ENCODE data around the gene NFE2L1.
"Not testable (repeated sequence)": the region's sequence is repeated elsewhere in the genome, so short reads cannot be mapped to it uniquely, and the experiment has no call there.

The NFE2L1 gene

DNA sequence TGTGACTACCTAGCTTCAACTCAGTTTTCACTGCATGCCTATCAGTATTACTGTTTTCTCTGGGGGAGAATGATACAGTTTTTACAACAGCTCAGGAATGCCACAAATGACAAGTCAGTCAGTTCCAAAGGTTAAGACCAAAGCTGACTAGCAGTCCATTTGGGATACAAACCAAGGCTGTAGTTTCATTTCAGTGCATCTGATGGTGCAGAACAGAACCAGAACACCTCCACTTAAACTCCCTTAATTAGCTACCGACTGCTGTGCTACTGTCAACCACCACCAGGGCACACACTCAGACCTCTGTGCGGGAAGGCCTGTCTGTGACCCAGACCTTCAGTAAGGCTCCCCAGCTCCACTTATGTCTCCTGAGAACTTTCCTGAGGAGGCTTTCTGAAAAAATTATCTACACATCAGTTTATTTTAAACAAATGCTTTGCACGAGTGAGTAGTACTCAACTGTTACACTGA is 20.4 kb downstream of the NFE2L1 start:
- no peaks in the 10 kb centered on the region for H3K27me3 ChIP-seq (ENCODE audit: insufficient read depth, poor library complexity, severe bottlenecking)
- no peak overlapping the region for H3K27ac ChIP-seq (ENCODE audit: poor library complexity, severe bottlenecking)
- H3K36me3 ChIP-seq (ENCODE audit: low read depth), result peaks cover 84% of the 10 kb centered on the region
- no peak overlapping the region for H3K4me3 ChIP-seq (ENCODE audit: severe bottlenecking)
- no peaks in the 10 kb centered on the region for H3K9me3 ChIP-seq (ENCODE audit: severe bottlenecking)
- peak; percentile 71 for ATAC-seq (ENCODE audit: low read depth)
- no peaks in the 10 kb centered on the region for H3K4me1 ChIP-seq (ENCODE audit: insufficient read depth, poor library complexity, severe bottlenecking)
- no peak for DNase-seq (ENCODE audit: low spot score)
- TF ChIP-seq, protein P1, sequence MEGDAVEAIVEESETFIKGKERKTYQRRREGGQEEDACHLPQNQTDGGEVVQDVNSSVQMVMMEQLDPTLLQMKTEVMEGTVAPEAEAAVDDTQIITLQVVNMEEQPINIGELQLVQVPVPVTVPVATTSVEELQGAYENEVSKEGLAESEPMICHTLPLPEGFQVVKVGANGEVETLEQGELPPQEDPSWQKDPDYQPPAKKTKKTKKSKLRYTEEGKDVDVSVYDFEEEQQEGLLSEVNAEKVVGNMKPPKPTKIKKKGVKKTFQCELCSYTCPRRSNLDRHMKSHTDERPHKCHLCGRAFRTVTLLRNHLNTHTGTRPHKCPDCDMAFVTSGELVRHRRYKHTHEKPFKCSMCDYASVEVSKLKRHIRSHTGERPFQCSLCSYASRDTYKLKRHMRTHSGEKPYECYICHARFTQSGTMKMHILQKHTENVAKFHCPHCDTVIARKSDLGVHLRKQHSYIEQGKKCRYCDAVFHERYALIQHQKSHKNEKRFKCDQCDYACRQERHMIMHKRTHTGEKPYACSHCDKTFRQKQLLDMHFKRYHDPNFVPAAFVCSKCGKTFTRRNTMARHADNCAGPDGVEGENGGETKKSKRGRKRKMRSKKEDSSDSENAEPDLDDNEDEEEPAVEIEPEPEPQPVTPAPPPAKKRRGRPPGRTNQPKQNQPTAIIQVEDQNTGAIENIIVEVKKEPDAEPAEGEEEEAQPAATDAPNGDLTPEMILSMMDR (IDR thresholded peaks at IDR 0.05; ENCODE audit: poor library complexity, severe bottlenecking), result peak; percentile 18

DNA sequence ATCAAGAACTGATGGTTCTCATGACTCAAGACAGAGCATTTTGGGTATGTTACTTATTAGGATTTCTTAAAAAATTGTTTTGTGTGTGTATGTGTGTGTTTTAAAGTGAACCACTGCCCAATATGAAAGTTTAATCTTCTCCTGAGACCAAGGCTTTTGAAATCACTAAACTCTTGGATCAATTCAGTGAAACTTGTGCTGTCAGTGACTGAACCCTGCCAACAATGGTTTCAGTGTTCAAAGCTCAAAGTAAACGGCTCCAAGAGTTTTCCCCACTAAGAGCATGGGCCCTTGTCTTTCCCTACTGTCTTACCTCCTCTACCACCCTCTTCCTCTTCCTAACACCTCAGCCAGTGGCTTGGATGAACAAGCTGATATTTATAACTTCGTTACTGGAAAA is 22.0 kb downstream of the NFE2L1 start:
- Histone ChIP-seq H3K9me3 (ENCODE audit: severe bottlenecking) (no peaks in the 10 kb centered on the region), H3K4me1 (ENCODE audit: insufficient read depth, poor library complexity, severe bottlenecking) (no peaks in the 10 kb centered on the region), H3K27ac (ENCODE audit: poor library complexity, severe bottlenecking) (no peak overlapping the region), H3K36me3 (ENCODE audit: low read depth) (peaks cover 90% of the 10 kb centered on the region), H3K4me3 (ENCODE audit: severe bottlenecking) (no peak overlapping the region), H3K27me3 (ENCODE audit: insufficient read depth, poor library complexity, severe bottlenecking) (no peaks in the 10 kb centered on the region)
- TF ChIP-seq, protein P1 (IDR thresholded peaks at IDR 0.05; ENCODE audit: poor library complexity, severe bottlenecking), result no peak
- DNase-seq (ENCODE audit: low spot score), result no peak
- no peak for ATAC-seq (ENCODE audit: low read depth)

DNA sequence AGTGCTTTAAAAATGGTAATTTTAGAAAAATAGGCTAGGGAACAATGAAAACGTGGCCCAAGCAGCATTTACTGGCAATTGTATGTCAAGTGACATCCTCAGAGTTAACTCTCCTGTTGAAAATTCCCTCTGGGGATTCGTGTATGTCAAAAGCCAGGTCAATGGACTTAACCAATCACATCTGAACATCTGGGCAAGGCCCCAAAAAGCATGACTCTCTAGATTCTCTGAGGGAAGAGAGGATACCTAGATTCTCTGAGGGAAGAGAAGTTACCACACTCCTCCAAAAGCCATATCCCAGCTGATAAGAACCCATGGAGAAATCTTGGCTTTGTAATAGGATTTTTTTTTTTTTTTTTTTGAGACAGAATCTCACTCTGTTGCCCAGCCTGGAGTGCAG is 23.5 kb downstream of the NFE2L1 start:
- DNase-seq (ENCODE audit: low spot score), result no peak
- Histone ChIP-seq H3K9me3 (ENCODE audit: severe bottlenecking) (no peaks in the 10 kb centered on the region), H3K27ac (ENCODE audit: poor library complexity, severe bottlenecking) (no peak overlapping the region), H3K4me3 (ENCODE audit: severe bottlenecking) (no peak overlapping the region), H3K27me3 (ENCODE audit: insufficient read depth, poor library complexity, severe bottlenecking) (no peaks in the 10 kb centered on the region), H3K36me3 (ENCODE audit: low read depth) (peaks cover 96% of the 10 kb centered on the region), H3K4me1 (ENCODE audit: insufficient read depth, poor library complexity, severe bottlenecking) (no peaks in the 10 kb centered on the region)
- TF ChIP-seq, protein P1 (IDR thresholded peaks at IDR 0.05; ENCODE audit: poor library complexity, severe bottlenecking), result no peak
- ATAC-seq (ENCODE audit: low read depth), result no peak

DNA sequence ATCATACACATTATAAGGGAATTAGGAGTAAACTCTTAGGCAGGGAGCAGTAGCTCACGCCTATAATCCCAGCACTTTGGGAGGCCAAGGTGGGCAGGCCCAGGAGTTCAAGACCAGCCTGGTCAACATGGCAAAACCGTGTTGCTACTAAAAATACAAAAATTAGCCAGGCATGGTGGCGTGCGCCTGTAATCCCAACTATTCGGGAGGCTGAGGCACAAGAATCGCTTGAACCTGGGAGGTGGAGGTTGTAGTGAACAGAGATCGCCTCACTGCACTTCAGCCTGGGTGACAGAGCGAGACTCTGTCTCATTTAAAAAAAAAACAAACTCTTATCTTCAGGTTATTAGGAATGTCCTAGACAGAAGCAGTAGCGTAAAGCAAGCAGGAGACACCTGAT is 24.7 kb downstream of the NFE2L1 start:
- H3K4me1 ChIP-seq (ENCODE audit: insufficient read depth, poor library complexity, severe bottlenecking); H3K4me3 ChIP-seq (ENCODE audit: severe bottlenecking); H3K27ac ChIP-seq (ENCODE audit: poor library complexity, severe bottlenecking); DNase-seq (ENCODE audit: low spot score); H3K27me3 ChIP-seq (ENCODE audit: insufficient read depth, poor library complexity, severe bottlenecking); H3K9me3 ChIP-seq (ENCODE audit: severe bottlenecking); ATAC-seq (ENCODE audit: low read depth): not testable (repeated sequence)
- peaks cover 89% of the 10 kb centered on the region for H3K36me3 ChIP-seq (ENCODE audit: low read depth)

DNA sequence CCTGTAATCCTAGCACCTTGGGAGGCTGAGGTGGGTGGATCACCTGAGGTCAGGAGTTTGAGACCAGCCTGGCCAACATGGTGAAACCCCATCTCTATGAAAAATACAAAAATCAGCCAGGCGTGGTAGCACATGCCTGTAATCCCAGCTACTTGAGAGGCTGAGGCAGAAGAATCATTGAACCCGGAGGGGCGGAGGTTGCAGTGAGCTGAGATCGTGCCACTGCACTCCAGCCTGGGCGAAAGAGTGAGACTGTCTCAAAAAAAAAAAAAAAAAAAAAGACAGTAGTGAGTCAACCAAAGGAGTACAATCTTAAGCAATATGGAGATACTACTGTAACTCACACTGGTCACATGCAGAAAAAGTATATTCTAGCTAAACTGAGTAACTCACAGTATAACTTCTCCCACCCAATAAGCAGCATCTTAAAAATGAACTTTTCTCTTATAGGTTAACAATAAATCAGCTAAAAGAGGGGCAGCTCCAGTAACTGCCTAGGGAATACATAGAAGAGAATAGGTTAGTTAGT is 25.5 kb downstream of the NFE2L1 start:
- DNase-seq (ENCODE audit: low spot score); H3K27ac ChIP-seq (ENCODE audit: poor library complexity, severe bottlenecking); H3K4me3 ChIP-seq (ENCODE audit: severe bottlenecking); H3K27me3 ChIP-seq (ENCODE audit: insufficient read depth, poor library complexity, severe bottlenecking); H3K9me3 ChIP-seq (ENCODE audit: severe bottlenecking); H3K4me1 ChIP-seq (ENCODE audit: insufficient read depth, poor library complexity, severe bottlenecking); ATAC-seq (ENCODE audit: low read depth): not testable (repeated sequence)
- peaks cover 80% of the 10 kb centered on the region for H3K36me3 ChIP-seq (ENCODE audit: low read depth)

DNA sequence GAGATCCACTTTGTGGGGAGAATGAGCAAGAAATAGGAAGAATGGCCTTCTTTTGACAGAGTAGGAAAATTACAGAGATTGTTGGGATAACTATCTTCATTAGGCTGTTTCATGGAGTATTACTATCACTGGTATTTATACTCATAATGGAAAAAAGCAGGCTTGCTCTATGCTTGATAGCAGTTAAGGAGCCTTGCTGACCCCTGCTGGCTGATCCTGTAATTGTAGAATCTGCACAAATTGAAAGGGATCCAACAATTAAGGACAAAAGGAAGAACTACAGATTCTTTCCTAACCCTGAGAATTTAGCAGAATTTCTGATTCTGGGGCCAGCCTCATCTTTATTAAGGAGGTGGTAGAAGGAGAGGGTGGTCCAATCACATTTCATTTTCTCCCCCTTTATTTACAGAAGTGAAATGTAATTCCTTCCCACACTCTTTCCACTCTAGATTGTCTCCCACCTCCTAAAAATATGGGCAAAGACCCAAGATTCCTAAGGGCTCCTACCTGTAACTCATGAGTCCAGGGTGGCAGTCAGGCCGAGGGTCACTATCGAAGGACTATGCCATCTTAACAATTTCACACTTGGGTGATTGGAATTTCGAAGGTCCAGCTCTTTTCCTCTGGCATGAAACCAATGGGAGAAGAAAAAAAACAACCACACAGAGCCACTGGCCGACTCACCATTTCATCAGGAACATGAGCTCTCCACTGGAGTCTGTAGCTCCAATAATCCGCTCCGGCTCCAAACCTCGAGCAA is 26.3 kb downstream of the NFE2L1 start:
- ATAC-seq (ENCODE audit: low read depth) (peak; percentile 75), DNase-seq (ENCODE audit: low spot score) (no peak)
- no peaks in the 10 kb centered on the region for H3K9me3 ChIP-seq (ENCODE audit: severe bottlenecking)
- TF ChIP-seq, protein P1 (IDR thresholded peaks at IDR 0.05; ENCODE audit: poor library complexity, severe bottlenecking), result peak; percentile 89
- no peak overlapping the region for H3K4me3 ChIP-seq (ENCODE audit: severe bottlenecking)
- no peaks in the 10 kb centered on the region for H3K4me1 ChIP-seq (ENCODE audit: insufficient read depth, poor library complexity, severe bottlenecking)
- no peak overlapping the region for H3K27ac ChIP-seq (ENCODE audit: poor library complexity, severe bottlenecking)
- peaks cover 72% of the 10 kb centered on the region for H3K36me3 ChIP-seq (ENCODE audit: low read depth)
- H3K27me3 ChIP-seq (ENCODE audit: insufficient read depth, poor library complexity, severe bottlenecking), result no peaks in the 10 kb centered on the region

DNA sequence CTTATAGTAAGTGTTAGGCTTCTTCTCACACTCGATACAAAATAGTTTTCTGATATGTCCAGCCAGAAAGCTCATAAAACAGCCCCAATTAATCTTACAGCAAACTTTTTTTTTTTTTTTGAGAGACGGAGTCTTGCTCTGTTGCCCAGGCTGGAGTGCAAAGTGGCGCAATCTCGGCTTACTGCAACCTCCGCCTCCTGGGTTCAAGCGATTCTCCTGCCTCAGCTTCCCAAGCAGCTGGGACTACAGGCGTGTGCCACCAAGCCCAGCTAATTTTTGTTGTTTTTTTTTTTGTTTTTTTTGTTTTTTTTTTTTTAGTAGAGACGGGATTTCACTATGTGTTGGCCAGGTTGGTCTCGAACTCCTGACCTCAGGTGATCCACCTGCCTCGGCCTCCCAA is 29.0 kb downstream of the NFE2L1 start:
- not testable (repeated sequence) for H3K27me3 ChIP-seq (ENCODE audit: insufficient read depth, poor library complexity, severe bottlenecking); H3K9me3 ChIP-seq (ENCODE audit: severe bottlenecking); H3K27ac ChIP-seq (ENCODE audit: poor library complexity, severe bottlenecking); H3K4me3 ChIP-seq (ENCODE audit: severe bottlenecking); H3K4me1 ChIP-seq (ENCODE audit: insufficient read depth, poor library complexity, severe bottlenecking); ATAC-seq (ENCODE audit: low read depth); DNase-seq (ENCODE audit: low spot score)
- H3K36me3 ChIP-seq (ENCODE audit: low read depth), result peaks cover 49% of the 10 kb centered on the region
